Choroid plexus epithelial cell (primary cell): Measurements from ENCODE around the gene LTBP1.

ENCODE experiments used
- DNase-seq: peaks from one replicate; pipeline ENCODE4 v3.0.0-alpha.2; 2010; ENCODE audit warnings: low read depth
- H3K4me3 ChIP-seq: 2 replicates; pipeline ENCODE4 v1.5.1; 2011; ENCODE audit warnings: low read depth, mild to moderate bottlenecking, control low read depth, low read length, moderate library complexity
- CTCF ChIP-seq: conservative IDR thresholded peaks from 2 replicates; pipeline ENCODE4 v1.5.1; 2011; ENCODE audit warnings: low read depth, mild to moderate bottlenecking, control low read depth, inconsistent platforms, low read length, moderate library complexity

LTBP1 gene

GRCh38 chr2:33122726-33123125, 176.0 kb downstream of the LTBP1 start:
- no peak for DNase-seq
- H3K4me3 ChIP-seq = no peak overlapping the region
- TF ChIP-seq CTCF = no peak

GRCh38 chr2:33123216-33123615, 176.5 kb downstream of the LTBP1 start:
- no peak for DNase-seq
- TF ChIP-seq CTCF = no peak
- H3K4me3 ChIP-seq = no peak overlapping the region

GRCh38 chr2:33126552-33126951, 179.8 kb downstream of the LTBP1 start:
- peak; percentile 26 for TF ChIP-seq CTCF
- DNase-seq = no peak
- no peak overlapping the region for H3K4me3 ChIP-seq

- no peak overlapping the region for H3K4me3 ChIP-seq
- TF ChIP-seq CTCF = no peak
- DNase-seq = peak; percentile 62
These were observed 180.2 kb downstream of the LTBP1 start for GRCh38 chr2:33126958-33127357.

GRCh38 chr2:33129263-33130053, 182.7 kb downstream of the LTBP1 start:
- H3K4me3 ChIP-seq = no peak overlapping the region
- TF ChIP-seq CTCF = no peak
- DNase-seq = no peak

GRCh38 chr2:33130054-33130447, 183.3 kb downstream of the LTBP1 start:
- no peak for TF ChIP-seq CTCF
- no peak overlapping the region for H3K4me3 ChIP-seq

GRCh38 chr2:33130544-33130943, 183.8 kb downstream of the LTBP1 start:
- no peak for TF ChIP-seq CTCF
- DNase-seq = no peak
- no peak overlapping the region for H3K4me3 ChIP-seq

More at GRCh38 chr2:33130054-33130447, 183.3 kb downstream of the LTBP1 start:
- DNase-seq = no peak
